ENCODE results near the gene KLHDC8B.

Gene KLHDC8B

DNA sequence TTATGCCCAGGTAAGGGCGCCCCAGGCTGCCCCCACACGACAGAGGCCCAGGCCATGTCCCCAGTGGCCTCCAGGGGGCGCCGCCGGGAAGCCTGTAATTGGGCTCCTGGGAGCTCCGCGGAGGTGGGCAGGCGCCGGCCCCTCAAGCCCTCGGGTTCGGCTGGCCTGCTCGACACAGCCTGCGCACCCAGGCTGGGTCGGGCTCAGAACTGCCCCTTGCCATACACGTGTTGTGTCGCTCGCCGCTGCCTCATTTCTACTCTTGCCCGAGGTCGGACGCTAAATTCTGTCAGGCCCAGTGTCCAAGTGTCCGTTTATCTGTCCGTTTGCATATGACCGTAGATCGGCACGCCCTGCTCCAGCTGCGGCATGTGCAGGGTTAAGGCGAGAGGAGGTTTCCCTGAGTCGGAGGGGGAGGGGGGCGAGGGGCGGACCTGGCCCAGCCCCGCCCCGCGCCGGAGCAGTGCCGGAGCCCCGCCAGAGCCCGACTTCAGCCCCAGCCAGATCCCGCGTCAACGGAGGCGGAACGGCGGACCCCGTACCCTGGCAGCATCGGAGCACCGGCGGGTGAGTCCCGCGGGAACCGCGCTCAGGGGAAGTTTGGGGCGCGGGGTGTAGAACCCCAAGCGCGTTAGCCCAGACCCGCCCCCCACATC is at the start of gene KLHDC8B:
Gene KLHDC8B (plus strand): TSS at position 480 of the 656 bp plus-strand sequence. CDS start 1,172 bp downstream, outside the sequence.
- no peak for DNase-seq

DNA sequence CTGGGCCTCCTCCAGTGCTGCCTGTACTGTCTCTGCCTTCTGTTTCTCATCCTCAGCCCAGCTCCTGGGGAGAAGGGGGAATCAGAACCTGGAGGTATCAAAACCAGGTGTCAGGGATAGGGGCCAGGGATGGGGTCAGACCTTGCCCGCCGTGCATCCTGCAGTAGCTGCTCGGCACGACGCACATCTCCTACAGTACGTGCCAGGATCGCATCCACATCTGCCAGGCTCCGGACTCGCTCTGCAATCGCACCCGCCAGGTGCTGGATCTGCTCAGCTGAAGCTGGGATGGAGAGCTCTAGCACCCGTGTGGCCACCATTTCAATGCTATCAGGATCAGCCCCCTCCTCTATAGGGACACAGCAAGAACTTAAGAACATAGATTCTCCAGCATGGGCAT is 49.4 kb upstream of the KLHDC8B start:
- no peak for DNase-seq

DNA sequence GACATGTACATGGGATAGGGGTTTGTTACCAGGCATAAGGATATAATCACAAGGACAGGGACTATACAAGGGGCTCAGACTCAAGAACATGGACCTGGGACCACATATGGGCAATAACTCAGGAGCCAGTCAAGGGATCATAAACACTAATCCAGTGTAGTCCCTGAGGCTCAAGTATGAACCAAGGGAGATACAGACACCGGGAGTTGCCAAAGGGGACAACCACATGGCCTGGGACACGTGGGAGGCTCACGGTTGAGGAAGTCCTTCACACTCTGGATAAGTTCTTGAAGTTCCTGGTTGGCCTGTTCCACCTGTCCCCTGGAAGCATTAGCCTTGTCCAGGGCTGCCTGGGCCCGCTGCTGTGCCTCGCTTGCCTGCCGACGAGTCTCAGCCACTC is 48.9 kb upstream of the KLHDC8B start:
- DNase-seq, result no peak

DNA sequence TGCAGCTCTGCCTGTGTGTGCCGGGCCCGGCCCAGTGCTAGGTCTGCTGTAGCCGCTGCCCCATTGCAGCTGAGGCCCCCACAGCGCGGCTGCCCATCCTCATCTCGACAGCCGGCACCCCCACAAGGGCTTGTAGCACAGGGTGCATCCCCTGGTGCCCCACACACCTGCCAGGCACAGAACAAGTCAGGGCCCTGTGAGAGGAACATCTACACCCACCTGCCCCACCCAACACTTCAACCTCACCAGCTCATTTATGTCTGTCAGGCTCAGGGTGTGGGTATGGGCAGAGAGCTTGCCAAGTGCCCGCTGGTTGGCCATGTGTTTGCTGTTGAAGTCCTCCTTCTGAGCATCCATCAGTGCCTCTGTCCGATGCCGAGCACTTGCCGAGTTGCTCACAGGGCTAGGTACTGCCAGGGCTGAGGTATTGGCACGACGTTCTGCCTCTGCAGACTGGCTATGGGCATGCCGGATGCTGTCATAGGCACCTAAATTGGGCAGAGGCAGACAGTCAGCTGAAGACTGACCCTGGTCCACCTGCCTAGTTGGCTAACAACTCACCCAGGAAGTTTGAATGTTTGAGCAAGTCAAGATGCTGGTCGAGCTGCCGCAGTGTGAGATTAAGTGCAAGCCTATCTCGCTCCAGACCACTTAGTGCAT is 48.4 kb upstream of the KLHDC8B start:
- no peak for DNase-seq

DNA sequence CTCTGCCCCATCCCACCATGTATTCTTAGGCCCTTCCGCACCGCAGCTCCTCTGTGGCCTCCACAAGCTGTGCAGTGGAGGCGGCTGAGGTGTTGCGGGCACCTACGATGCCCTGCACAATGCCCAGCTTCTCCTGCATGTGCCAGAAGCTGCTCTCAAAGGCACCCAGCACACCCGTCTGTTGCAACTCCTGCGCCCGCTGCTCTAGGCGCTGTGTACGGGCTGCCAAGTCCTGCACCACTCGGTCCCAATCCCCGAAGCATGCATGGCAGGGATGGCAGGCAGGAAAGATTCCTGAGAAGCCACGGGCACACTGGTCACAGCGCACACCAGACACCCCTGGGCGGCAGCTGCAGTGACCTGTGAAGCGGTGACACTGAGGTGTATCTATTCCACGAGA is 47.7 kb upstream of the KLHDC8B start:
- no peak for DNase-seq

DNA sequence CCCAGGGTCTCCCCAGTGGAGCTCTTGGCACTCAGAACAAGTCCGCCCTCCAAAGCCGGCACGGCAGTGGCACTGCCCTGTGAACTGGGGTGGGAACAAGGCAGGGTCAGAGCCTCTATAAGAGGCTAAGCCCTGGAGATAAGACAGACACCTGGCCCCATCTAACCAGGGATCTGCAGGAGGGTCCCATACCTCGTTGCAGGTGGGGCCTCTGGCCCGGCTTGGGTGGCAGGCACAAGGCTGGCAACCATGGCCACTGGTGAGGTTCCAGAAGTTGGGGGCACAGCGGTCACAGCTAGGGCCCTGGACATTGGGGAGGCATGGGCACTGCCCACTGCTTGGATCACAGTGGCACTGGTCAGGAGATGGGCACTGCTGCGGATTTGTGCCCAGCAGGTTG is 47.2 kb upstream of the KLHDC8B start:
- DNase-seq, result no peak

DNA sequence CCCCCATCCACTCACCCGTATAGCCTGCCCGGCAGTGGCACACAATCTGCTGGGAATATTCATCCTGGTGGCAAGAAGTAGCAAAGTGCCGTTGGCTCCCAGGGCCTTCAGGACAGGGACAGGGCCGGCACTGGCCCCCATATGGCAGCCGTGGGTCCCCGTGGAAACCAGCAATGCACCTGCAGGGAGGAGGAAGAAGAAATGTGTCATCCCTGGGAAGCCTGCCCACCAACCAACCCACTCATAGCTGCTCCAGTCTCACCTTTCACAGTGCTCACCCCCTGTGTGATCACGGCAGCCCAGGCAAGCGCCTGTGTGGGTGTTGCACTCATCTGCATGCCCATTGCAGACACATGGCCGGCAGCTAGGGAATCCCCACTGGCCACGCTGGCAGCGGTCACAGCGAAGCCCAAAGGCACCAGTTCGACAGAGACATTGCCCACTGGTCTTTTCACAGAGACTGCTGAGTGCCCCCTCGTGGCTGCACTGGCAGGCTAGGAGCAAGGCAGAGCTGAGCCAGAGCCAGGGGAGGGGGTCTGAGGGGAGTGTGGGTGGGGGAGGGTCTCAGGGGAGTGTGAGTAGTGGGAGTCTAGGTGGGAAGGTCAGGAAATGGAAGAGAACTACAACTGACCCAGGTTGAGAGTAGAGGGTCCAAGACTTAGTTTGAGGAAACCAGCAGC is 46.3 kb upstream of the KLHDC8B start:
- no peak for DNase-seq

DNA sequence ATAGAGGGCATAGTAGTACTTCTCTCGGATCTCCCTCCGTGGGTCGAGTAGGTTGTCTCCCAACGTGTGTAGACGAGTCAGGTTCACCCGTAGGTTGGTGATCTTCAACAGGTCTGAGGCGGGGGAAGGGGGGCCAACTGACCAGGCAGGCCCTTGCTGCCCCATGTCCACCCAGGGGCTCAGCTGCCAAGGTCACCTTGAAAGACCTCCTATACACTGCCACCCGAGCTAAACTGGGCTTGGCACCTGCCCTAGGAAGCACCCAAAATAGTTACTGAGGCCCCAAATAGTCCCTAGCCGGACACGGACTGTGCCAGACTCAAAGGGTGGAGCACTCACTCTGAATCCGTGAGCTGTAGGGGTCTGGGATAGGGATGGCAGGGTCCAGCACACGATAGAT is 40.4 kb upstream of the KLHDC8B start:
- no peak for DNase-seq

DNA sequence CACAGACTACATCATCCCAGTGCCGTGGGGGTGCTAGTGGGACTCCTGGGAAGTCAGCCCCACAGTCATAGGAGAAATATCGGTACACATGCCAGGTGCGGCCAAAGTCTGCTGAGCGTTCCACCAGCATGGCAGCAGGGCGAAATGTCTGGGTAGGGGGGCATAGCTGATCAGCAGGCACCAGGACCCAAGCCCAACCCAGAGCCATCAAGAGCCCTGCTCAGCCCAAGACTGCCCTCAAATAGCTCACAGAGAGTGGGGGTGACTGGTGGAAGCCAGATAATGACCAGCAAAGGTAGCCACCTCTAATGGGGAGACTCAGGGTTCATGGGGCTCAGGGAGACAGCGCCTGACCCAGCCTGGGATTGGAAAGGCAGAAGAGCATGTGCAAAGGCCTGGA is 39.8 kb upstream of the KLHDC8B start:
- DNase-seq, result no peak

DNA sequence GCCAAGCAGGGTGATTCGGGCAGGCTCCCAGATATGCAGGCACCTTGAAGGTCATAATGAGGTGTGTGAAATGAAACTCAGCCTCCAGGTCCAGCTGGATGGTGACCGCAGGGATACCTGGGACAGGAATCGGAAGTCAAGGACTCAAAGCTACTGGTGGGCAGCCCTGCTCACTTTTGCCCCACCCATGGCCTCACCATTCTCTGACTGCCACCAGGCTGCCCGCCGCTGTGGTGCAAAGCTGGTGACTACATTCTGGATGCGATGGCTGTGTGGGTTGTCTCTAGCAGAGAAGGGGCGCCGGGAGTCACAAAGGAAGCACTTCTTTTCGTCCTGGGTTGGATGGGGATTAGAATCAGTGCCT is 39.3 kb upstream of the KLHDC8B start:
- no peak for DNase-seq

DNA sequence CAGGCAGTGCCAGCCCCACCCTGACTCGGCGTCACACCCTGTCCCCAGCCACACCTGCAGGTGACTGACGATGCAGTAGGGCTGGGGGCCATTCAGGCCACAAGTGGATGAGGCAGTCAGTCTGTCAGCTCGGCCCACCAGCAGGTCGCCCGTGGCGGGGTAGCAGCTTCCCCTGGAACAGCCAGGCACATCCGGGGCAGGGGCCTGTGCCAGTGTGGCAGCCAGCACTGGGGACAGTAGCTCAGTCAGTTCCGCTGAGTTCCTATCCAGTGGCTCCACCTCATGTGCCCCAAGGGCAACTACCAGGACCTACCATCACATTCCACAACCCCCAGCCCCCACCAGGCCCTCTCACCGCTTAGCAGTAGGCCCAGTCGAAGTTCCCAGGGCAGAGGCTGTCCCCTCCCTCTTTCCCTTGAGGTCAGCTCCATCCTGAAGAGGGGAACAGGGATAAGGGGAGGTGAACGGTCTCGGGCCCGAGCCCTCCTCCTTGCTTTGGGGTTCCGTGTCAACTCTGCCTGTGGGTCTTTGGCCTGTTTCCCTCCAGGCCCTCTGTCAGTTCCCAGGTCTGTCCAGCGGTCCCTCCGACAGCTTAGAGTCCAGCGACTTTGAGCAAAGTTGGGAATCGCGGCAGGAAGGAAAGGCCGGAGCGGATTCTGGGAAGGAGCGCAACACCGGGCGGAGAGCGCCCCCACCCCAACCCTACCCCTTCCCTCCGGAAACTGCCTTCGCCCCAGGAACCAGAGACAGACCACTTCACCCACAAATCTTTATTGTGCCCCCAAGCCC is 38.8 kb upstream of the KLHDC8B start, which contains the start of gene LAMB2:
Gene LAMB2 (minus strand): TSS at position 614 of the 789 bp plus-strand sequence. CDS start 183 bp downstream, at position 431.
- DNase-seq, result no peak

DNA sequence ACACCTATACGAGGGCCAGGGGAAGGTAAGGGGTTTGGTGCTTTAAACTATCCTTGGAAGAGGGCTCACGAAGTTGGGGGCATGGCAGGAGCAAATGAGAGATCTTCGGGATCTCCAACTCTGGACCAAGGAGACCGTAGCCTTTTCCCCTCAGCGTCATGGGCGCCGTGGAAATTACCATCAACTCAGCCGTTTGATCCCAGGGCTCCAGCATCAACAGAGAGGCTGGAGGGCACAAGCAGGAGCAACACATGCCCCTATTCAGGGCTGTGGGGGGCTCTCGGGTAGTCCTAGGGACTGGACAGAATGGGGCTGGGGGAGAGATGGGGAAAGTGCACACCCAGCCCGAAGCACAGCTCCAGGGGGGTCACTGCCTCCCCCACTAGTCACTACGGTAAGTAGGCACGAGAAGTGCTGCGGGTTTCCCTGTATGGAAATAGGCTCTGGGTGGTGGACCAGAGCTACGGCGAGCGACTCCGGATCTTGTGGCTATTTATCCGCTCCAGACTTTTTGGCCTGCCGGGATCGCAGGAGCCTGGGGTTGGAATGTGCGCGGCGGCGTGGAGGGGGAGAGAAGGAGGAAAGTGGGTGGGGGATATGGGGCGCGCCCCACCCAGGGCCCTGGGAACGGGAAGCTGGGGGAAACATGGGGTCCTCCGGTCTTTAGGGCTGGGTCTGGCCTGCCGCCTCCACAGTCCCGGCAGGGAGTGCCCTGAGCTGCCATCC is 38.0 kb upstream of the KLHDC8B start:
- peak; percentile 13 for DNase-seq

DNA sequence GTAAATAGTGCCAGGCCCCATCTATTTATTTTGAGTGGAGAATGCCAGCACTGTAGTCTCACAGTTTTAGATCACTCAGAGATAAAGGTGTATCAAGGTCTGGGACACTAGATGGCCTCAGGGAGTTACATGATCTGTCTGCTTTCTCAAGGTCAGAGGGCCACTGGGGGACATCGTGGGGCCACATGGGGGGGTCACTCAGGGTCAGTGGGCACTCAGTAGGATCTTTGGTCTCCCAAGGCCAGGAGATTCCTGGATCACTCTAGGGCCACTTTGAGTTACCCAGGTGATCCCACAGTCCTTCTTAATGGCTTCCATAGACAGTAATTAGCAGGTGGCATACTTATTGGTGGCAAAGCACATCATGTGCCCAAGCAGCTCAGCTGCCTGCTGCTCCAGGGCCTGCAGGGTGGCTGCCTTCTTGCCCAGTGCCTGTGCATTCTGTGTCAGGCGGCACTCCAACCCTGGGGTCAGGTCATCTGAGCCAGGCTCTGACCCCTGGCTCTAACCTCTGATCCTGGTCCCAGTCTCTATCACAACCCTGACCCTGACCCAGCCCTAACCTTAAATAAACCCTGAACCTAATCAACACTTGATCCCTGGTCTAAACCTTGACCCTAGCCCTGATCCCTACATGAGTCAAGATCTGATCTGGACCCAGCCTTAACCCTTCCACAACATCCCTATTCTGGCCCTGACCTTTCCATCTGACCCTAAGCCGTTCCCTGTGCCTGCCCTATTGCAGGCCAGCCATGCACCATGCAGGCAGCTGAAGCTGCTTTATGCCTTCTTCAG is 36.7 kb upstream of the KLHDC8B start:
- no peak for DNase-seq

DNA sequence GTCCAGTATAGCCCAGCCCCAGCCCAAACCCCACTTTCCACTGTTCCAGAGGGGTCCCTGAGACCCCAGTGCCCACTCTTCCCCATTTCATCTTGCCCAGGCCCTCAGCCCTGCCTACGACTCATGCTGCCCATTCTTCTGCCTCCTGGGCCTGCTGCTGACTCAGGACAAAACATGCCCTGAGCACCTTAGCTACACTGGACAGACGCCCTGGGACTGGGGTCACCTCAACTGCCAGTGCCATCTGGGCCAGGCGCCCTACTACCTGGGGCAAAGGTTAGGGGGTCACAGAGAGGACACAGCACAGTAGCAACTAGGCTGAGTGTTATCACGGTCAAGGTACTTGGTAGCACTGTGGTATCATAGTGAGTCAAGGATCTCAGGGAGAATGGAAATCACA is 35.9 kb upstream of the KLHDC8B start:
- DNase-seq, result no peak

DNA sequence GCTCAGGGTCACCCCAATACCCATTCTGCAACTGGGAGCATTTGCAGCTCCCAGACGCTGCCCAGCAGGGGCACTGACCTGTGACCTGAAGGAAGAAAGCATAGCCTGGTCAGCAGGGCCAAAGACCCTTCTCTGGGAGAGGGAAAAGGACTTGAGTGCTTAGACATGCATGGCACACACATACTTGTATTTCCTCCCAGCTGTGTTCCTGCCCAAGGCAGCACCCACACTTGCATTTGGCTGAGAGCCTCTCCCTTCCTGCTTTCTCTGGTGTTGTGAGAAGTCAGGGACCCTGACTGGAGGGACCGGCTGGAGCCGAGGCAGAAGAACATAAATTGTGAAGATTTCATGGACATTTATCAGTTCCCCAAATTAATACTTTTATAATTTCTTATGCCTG is 31.3 kb upstream of the KLHDC8B start:
- DNase-seq, result no peak

DNA sequence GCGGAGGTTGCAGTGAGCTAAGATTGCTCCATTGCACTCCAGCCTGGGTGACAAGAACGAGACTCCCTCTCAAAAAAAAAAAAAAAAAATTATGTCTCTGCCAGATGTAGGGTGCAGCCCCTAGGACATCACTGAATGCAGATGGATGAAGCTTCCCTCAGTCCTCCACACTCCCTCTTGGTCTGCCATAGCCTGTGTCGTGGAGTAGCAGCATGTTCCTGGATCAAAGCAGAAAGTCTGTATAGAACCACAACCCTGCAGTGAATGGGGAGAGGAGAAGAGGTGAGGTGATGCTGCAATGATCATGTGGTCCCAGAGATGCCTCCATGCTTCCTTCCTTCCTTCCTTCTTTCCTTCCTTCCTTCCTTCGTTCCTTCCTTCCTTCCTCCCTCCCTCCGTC is 23.2 kb upstream of the KLHDC8B start:
- DNase-seq, result no peak

DNA sequence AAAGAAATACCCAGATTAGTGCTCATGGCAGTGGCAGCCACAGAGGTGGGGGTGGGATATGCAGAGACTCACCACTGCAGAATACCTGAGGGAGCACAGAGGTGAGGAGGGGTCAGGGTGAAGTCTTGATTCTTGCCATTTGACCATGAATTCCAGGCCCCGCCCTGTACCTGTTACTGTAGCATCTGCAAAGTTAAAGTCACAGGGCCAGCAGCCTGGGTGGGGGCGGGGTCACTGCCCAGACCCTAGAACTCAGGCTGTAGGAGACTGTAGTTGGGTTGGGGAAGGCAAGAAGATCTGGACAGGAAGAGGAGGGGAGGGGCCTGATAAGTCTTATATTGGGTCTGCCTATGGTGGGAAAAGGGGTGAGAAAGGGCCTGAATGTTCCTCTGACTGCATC is 19.8 kb upstream of the KLHDC8B start:
- no peak for DNase-seq

DNA sequence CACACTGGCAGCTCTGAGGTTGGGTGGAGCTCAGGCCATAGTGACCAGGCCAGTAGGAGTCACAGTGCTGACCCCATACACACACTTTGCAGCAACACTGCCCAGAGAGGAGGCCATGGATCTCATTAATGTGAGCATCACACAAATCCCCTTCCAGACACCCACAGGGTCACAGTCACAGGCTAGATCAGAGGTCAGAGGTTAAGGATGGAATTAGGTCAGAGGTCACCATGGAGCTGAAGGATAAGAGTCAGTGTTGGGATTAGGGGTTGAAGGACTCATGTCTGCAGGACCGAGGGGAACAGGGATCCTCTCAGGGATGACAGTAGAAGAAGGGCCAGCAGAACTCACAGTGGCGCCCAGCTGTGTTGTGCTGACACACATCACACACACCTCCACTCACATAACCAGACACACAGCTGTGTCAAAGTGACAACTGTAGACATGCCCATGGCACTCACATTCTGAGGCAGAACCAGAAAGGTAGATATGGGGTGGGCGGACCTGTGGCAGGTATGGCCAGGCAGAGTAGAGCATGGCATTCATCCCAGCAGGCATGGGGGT is 18.0 kb upstream of the KLHDC8B start:
- DNase-seq, result no peak

DNA sequence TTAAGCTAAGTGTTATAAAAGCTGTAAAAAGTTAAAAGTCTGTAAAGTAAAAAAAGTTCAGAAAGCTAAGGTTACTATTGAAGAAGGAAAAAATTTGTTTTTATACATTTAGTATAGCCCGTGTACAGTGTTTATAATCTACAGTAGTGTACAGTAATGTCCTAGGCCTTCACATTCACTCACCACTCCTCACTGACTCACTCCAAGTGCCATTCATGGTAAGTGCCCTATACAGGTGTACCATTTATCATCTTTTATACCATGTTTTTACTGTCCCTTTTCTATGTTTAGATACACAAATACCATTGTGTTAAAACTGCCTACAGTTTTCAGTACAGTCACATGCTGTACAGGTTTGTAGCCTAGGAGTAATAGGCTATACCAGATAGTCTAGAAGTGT is 14.1 kb upstream of the KLHDC8B start:
- DNase-seq, result no peak

DNA sequence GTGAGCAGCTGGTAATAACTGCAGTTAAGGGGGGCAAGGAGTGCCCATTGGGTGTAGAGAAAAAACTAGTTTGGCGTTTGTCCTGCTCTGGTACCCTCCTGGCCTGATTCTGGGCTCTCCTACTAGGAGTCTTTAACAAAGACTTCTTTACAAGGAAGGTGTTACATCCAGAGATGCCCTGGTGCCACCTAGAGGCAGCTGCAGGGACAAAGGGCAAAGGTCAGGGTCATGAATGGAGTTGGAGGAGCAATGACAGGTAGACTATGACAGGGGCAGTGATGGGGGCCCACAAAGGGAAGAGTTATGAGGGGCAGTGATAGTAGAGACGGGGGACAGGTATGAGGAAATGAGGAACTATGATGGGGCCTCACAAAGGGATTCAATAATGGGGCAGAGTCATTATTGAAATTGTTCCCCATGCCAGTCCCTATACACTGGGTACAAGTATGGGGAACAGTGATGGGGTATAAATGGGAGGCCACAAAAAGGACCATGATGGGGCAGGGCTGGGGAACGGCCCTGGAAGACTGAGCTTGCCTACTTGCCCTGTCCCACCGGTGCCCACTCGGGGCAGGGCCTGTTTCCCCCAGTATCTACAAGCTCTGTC is 13.2 kb upstream of the KLHDC8B start:
- no peak for DNase-seq

DNA sequence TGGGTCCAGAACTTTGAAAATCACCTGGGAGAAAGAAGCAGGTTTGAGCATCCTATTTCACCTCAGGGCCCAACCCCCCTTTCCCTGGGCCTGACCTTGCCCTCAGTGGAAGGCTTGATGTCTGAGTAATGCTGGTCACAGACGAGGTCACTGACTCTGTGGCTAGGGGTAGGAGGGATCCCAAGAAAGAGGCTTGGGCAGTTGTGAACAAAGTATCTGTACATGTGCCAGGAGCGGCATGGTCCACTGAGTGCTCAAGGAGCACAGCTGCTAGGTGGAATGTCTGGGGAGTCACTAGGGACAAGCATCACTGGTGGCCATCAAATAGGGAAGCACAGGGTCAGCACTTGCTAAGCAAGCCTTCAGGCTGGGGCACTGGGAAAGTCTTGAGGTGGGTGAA is 12.6 kb upstream of the KLHDC8B start:
- DNase-seq, result no peak

Data from NCI-H2081 treated with DMSO at 0.1 percent for 48 hours (cell line).